Endodermal cell (in vitro differentiated cells): ENCODE results near the gene ALS2CL. TPM values are rescaled to one million over a fixed set of nuclear protein-coding genes. Genes with fewer than 3 reads are reported as not detected.

ENCODE experiments used
- DNase-seq: peaks from one replicate; pipeline ENCODE4 v3.0.0-alpha.2; 2017
- H3K27ac ChIP-seq: 2 replicates; pipeline ENCODE4 v1.5.1; 2013; ENCODE audit warnings: mild to moderate bottlenecking, low read depth, low read length, moderate library complexity
- H3K27me3 ChIP-seq: 2 replicates; pipeline ENCODE4 v1.6.1; 2013; ENCODE audit warnings: mild to moderate bottlenecking, low read length, moderate library complexity; ENCODE audit not compliant: insufficient read depth, control insufficient read depth, poor library complexity, severe bottlenecking
- H3K36me3 ChIP-seq: 2 replicates; pipeline ENCODE4 v1.7.0; 2013; ENCODE audit warnings: mild to moderate bottlenecking, low read length, moderate library complexity; ENCODE audit not compliant: control insufficient read depth, insufficient read depth
- H3K4me1 ChIP-seq: one replicate; pipeline ENCODE4 v1.7.0; 2013; ENCODE audit warnings: low read length; ENCODE audit not compliant: control insufficient read depth, insufficient read depth
- H3K4me3 ChIP-seq: 2 replicates; pipeline ENCODE4 v1.5.1; 2013; ENCODE audit warnings: mild to moderate bottlenecking, low read length, moderate library complexity
- H3K9ac ChIP-seq: 2 replicates; pipeline ENCODE4 v1.6.1; 2013; ENCODE audit warnings: mild to moderate bottlenecking, low read length, moderate library complexity; ENCODE audit not compliant: poor library complexity, severe bottlenecking; ENCODE audit errors: extremely low read depth
- H3K9me3 ChIP-seq: 2 replicates; pipeline ENCODE4 v1.6.1; 2013; ENCODE audit warnings: mild to moderate bottlenecking, low read length, moderate library complexity; ENCODE audit not compliant: control insufficient read depth
- H3K27ac Mint-ChIP-seq: 2 replicates; pipeline ENCODE4 v1.8.0; 2020; ENCODE audit warnings: mixed read lengths
- H3K27me3 Mint-ChIP-seq: 2 replicates; pipeline ENCODE4 v1.8.0; 2021; ENCODE audit warnings: mild to moderate bottlenecking, mixed read lengths; ENCODE audit not compliant: insufficient read depth
- H3K36me3 Mint-ChIP-seq: 2 replicates; pipeline ENCODE4 v1.8.0; 2020; ENCODE audit warnings: low read depth, mixed read lengths
- H3K4me1 Mint-ChIP-seq: 2 replicates; pipeline ENCODE4 v1.8.0; 2020; ENCODE audit warnings: mixed read lengths
- H3K4me3 Mint-ChIP-seq: 2 replicates; pipeline ENCODE4 v1.8.0; 2020; ENCODE audit warnings: mild to moderate bottlenecking, moderate library complexity, mixed read lengths
- H3K9me3 Mint-ChIP-seq: 2 replicates; pipeline ENCODE4 v1.8.0; 2020; ENCODE audit warnings: mild to moderate bottlenecking, mixed read lengths
- CTCF ChIP-seq: fragments of 200-600 bp; sonication (generic); conservative IDR thresholded peaks from 2 replicates; pipeline ENCODE4 v1.5.0; 2021; ENCODE audit warnings: antibody characterized with exemption, mild to moderate bottlenecking
- WGBS, 2 experiments: methylation state at CpG; one replicate each; pipeline versions ENCODE4 v1.1.5 to v1.1.7; 2013; ENCODE audit warnings: missing lambda C conversion rate in 2 of 2, mixed read lengths in 1 of 2; ENCODE audit not compliant: insufficient coverage in 1 of 2, insufficient read length in 1 of 2; 5-methylcytosine and 5-hydroxymethylcytosine counted together
- total RNA-seq, 2 donors: library from RNA; stranded (reverse); fragmentation: NEBNext Ultra II Directional in 1 of 2; extraction: Animal tissue kit (Norgen Biotek cat#: 25700) in 1 of 2; gene quantifications; 2 replicates in 1 of 2; 3 replicates in 1 of 2; pipeline ENCODE4 v1.2.1, GENCODE V29; 2021

Gene ALS2CL
- total RNA-seq, 2 donors from 2014 or later, result 8.9 to 20.8 TPM

GRCh38 chr3:46681387-46681786 is 12.1 kb downstream of the ALS2CL start:
- H3K27me3 ChIP-seq, result no peaks in the 10 kb centered on the region
- H3K27me3 Mint-ChIP-seq, result no peaks in the 10 kb centered on the region
- no peak overlapping the region for H3K4me3 Mint-ChIP-seq
- no peak for TF ChIP-seq CTCF
- H3K36me3 Mint-ChIP-seq, result no peaks in the 10 kb centered on the region
- no peak overlapping the region for H3K27ac Mint-ChIP-seq
- no peak overlapping the region for H3K9ac ChIP-seq
- H3K4me1 ChIP-seq, result no peaks in the 10 kb centered on the region
- H3K9me3 ChIP-seq, result no peaks in the 10 kb centered on the region
- H3K9me3 Mint-ChIP-seq, result no peaks in the 10 kb centered on the region
- no peak overlapping the region for H3K27ac ChIP-seq
- no peaks in the 10 kb centered on the region for H3K36me3 ChIP-seq
- no peak for DNase-seq
- no peaks in the 10 kb centered on the region for H3K4me1 Mint-ChIP-seq
- WGBS, 2 experiments, result 90 to 93% methylated on average over 4 to 10 of the region's 10 CpGs
- H3K4me3 ChIP-seq, result no peak overlapping the region

GRCh38 chr3:46680298-46680826 is 13.1 kb downstream of the ALS2CL start:
- Histone ChIP-seq H3K9ac (no peak overlapping the region), H3K4me3 (no peak overlapping the region), H3K9me3 (no peaks in the 10 kb centered on the region), H3K27ac (no peak overlapping the region), H3K27me3 (no peaks in the 10 kb centered on the region), H3K36me3 (no peaks in the 10 kb centered on the region), H3K4me1 (no peaks in the 10 kb centered on the region)
- no peaks in the 10 kb centered on the region for H3K9me3 Mint-ChIP-seq
- TF ChIP-seq CTCF, result no peak
- peak overlapping the region; percentile 16 for H3K27ac Mint-ChIP-seq
- no peaks in the 10 kb centered on the region for H3K36me3 Mint-ChIP-seq
- H3K27me3 Mint-ChIP-seq, result no peaks in the 10 kb centered on the region
- no peak overlapping the region for H3K4me3 Mint-ChIP-seq
- 91 to 100% methylated on average over 3 to 9 of the region's 9 CpGs for WGBS, 2 experiments
- no peaks in the 10 kb centered on the region for H3K4me1 Mint-ChIP-seq
- no peak for DNase-seq

- no peaks in the 10 kb centered on the region for H3K27me3 ChIP-seq
- 93 to 97% methylated on average over 3 to 5 of the region's 5 CpGs for WGBS, 2 experiments
- no peak overlapping the region for H3K9ac ChIP-seq
- no peaks in the 10 kb centered on the region for H3K4me1 ChIP-seq
- Mint-ChIP-seq H3K27me3 (no peaks in the 10 kb centered on the region), H3K9me3 (no peaks in the 10 kb centered on the region), H3K4me1 (no peaks in the 10 kb centered on the region), H3K36me3 (no peaks in the 10 kb centered on the region), H3K27ac (no peak overlapping the region), H3K4me3 (no peak overlapping the region)
- no peak for TF ChIP-seq CTCF
- H3K9me3 ChIP-seq, result no peaks in the 10 kb centered on the region
- no peak for DNase-seq
- H3K27ac ChIP-seq, result no peak overlapping the region
- no peaks in the 10 kb centered on the region for H3K36me3 ChIP-seq
- H3K4me3 ChIP-seq, result no peak overlapping the region
Measured at GRCh38 chr3:46679681-46680080, 13.8 kb downstream of the ALS2CL start.
